Measurements from ENCODE around the gene ENSA. TPM values are rescaled to one million over a fixed set of nuclear protein-coding genes. Genes with fewer than 3 reads are reported as not detected.
A peak's percentile ranks its signal among the peaks of the same experiment; 100 is the strongest.

ENSA gene
- total RNA-seq, 2 donors from 2014 or later = 85.7 to 94.5 TPM

DNA sequence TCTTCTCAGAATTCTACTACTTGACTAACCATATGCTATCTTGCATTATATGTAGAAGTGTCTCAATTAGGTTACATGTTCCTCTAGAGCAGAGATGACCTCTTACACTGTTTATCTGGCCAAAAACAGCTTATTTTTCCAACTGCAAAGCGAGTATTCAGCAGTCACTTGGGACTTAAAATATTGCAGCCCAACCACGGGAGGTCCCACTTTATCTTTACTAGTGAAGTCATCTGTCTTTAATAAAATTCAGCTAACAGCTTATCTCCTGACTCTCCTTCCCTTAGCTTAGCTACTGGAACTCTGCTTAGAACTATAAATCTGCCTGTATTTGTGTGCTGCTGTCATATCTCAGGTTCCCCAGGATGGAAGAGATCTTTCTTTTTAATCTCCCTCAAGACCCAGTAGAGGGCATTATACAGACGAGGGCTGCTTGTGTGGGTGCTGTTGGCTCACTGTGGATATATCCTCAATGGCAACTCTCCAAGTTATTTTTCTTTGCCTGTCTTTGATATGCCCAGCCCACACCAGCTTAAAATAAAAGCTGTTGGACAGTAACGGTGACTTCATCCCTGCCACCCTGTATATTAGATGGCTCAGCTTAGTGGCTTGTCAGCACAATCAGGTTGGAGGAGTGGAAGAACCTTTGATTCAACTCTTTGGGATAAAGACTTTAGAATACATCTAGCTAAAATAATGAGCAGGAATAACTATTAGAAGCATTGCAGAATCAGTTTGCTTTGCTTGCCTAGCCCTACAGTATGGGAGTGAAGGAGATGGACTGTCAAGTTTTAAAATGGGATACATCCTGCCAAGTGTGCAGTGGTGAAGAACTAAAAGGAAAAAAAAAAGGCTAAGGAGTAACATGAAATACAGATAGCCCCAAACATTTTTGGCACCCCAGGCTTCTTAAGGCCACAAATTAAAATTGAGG, 9.6 kb downstream of the ENSA start:
- no peak for ATAC-seq (ENCODE audit: insufficient number of reproducible peaks, low FRiP score, low read depth)
- H3K36me3 ChIP-seq = peaks cover 21% of the 10 kb centered on the region

GRCh38 chr1:150615346-150616201, 13.8 kb downstream of the ENSA start:
- no peaks in the 10 kb centered on the region for H3K9me3 ChIP-seq
- peak overlapping the region in 1 of 2 donors; percentile 16 for H3K27ac ChIP-seq
- no peak for ATAC-seq (ENCODE audit: insufficient number of reproducible peaks, low FRiP score, low read depth)

More for the DNA sequence above, 9.6 kb downstream of the ENSA start:
- no peak for DNase-seq (ENCODE audit: low spot score)
- Histone ChIP-seq H3K9me3 (no peaks in the 10 kb centered on the region), H3K27ac (peak overlapping the region; percentile 56 to 62), H3K4me3 (no peak overlapping the region), H3K27me3 (replicated peaks; ENCODE audit: insufficient read depth) (no peaks in the 10 kb centered on the region), H3K4me1 (ENCODE audit: control insufficient read depth in 1 of 2, low read depth in 2 of 2) (peaks cover 26 to 34% of the 10 kb centered on the region in 2 donors)
- TF ChIP-seq, protein P1, sequence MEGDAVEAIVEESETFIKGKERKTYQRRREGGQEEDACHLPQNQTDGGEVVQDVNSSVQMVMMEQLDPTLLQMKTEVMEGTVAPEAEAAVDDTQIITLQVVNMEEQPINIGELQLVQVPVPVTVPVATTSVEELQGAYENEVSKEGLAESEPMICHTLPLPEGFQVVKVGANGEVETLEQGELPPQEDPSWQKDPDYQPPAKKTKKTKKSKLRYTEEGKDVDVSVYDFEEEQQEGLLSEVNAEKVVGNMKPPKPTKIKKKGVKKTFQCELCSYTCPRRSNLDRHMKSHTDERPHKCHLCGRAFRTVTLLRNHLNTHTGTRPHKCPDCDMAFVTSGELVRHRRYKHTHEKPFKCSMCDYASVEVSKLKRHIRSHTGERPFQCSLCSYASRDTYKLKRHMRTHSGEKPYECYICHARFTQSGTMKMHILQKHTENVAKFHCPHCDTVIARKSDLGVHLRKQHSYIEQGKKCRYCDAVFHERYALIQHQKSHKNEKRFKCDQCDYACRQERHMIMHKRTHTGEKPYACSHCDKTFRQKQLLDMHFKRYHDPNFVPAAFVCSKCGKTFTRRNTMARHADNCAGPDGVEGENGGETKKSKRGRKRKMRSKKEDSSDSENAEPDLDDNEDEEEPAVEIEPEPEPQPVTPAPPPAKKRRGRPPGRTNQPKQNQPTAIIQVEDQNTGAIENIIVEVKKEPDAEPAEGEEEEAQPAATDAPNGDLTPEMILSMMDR (IDR thresholded peaks at IDR 0.05) = peak; percentile 8

GRCh38 chr1:150613061-150613920, 16.1 kb downstream of the ENSA start:
- H3K4me1 ChIP-seq (ENCODE audit: control insufficient read depth in 1 of 2, low read depth in 2 of 2) = peaks cover 45 to 55% of the 10 kb centered on the region in 2 donors
- peak; percentile 40 for DNase-seq (ENCODE audit: low spot score)
- H3K9me3 ChIP-seq = no peaks in the 10 kb centered on the region
- peak overlapping the region; percentile 47 for H3K4me3 ChIP-seq
- H3K27me3 ChIP-seq (replicated peaks; ENCODE audit: insufficient read depth) = no peaks in the 10 kb centered on the region
- TF ChIP-seq, protein P1 (IDR thresholded peaks at IDR 0.05) = no peak
- H3K27ac ChIP-seq = peak overlapping the region; percentile 86 to 95
- H3K36me3 ChIP-seq = no peaks in the 10 kb centered on the region
- peak; percentile 82 for ATAC-seq (ENCODE audit: insufficient number of reproducible peaks, low FRiP score, low read depth)

More at GRCh38 chr1:150615346-150616201, 13.8 kb downstream of the ENSA start:
- Histone ChIP-seq H3K4me1 (ENCODE audit: control insufficient read depth in 1 of 2, low read depth in 2 of 2) (peaks cover 44 to 56% of the 10 kb centered on the region in 2 donors), H3K27me3 (replicated peaks; ENCODE audit: insufficient read depth) (no peaks in the 10 kb centered on the region), H3K36me3 (peaks cover 3% of the 10 kb centered on the region), H3K4me3 (no peak overlapping the region)
- TF ChIP-seq, protein P1 (IDR thresholded peaks at IDR 0.05) = no peak
- no peak for DNase-seq (ENCODE audit: low spot score)

- no peak for DNase-seq (ENCODE audit: low spot score)
- ATAC-seq (ENCODE audit: insufficient number of reproducible peaks, low FRiP score, low read depth) = no peak
- H3K36me3 ChIP-seq = no peaks in the 10 kb centered on the region
- H3K27ac ChIP-seq = peak overlapping the region; percentile 86 to 95
- H3K4me3 ChIP-seq = peak overlapping the region; percentile 21
- H3K27me3 ChIP-seq (replicated peaks; ENCODE audit: insufficient read depth) = no peaks in the 10 kb centered on the region
- H3K4me1 ChIP-seq (ENCODE audit: control insufficient read depth in 1 of 2, low read depth in 2 of 2) = peaks cover 45 to 55% of the 10 kb centered on the region in 2 donors
- TF ChIP-seq, protein P1 (IDR thresholded peaks at IDR 0.05) = no peak
- H3K9me3 ChIP-seq = no peaks in the 10 kb centered on the region
These were observed 17.4 kb downstream of the ENSA start for GRCh38 chr1:150612014-150612345.
